ENCODE results near the gene FPGS. TPM values are rescaled to one million over a fixed set of nuclear protein-coding genes. Genes with fewer than 3 reads are reported as not detected.

Gene FPGS
- total RNA-seq, 6 experiments from 2014 or later, result 51.9 to 69.2 (median 62.7) TPM

- Mint-ChIP-seq H3K4me1 (ENCODE audit: low read depth) (peaks cover 8% of the 10 kb centered on the region), H3K36me3 (ENCODE audit: low read depth) (no peaks in the 10 kb centered on the region), H3K27ac (no peak overlapping the region), H3K4me3 (no peak overlapping the region), H3K9me3 (no peaks in the 10 kb centered on the region), H3K27me3 (ENCODE audit: insufficient read depth) (peaks cover 23% of the 10 kb centered on the region)
- TF ChIP-seq CTCF (IDR thresholded peaks at IDR 0.05), result no peak
- no peak for DNase-seq
These were observed 30.1 kb upstream of the FPGS start for GRCh38 chr9:127772603-127773002.

- no peaks in the 10 kb centered on the region for H3K36me3 Mint-ChIP-seq (ENCODE audit: low read depth)
- no peak for DNase-seq
- TF ChIP-seq CTCF (IDR thresholded peaks at IDR 0.05), result no peak
- peaks cover 25% of the 10 kb centered on the region for H3K27me3 Mint-ChIP-seq (ENCODE audit: insufficient read depth)
- H3K4me3 Mint-ChIP-seq, result no peak overlapping the region
- H3K4me1 Mint-ChIP-seq (ENCODE audit: low read depth), result peaks cover 8% of the 10 kb centered on the region
- no peaks in the 10 kb centered on the region for H3K9me3 Mint-ChIP-seq
- H3K27ac Mint-ChIP-seq, result no peak overlapping the region
These were observed 29.4 kb upstream of the FPGS start for GRCh38 chr9:127773272-127773671.

- H3K4me3 Mint-ChIP-seq, result no peak overlapping the region
- H3K27me3 Mint-ChIP-seq (ENCODE audit: insufficient read depth), result peaks cover 22% of the 10 kb centered on the region
- TF ChIP-seq CTCF (IDR thresholded peaks at IDR 0.05), result no peak
- no peaks in the 10 kb centered on the region for H3K9me3 Mint-ChIP-seq
- H3K27ac Mint-ChIP-seq, result no peak overlapping the region
- DNase-seq, result no peak
- H3K4me1 Mint-ChIP-seq (ENCODE audit: low read depth), result peaks cover 8% of the 10 kb centered on the region
- no peaks in the 10 kb centered on the region for H3K36me3 Mint-ChIP-seq (ENCODE audit: low read depth)
These were observed 28.7 kb upstream of the FPGS start for GRCh38 chr9:127773981-127774380.

GRCh38 chr9:127776195-127776923 lies 26.3 kb upstream of the FPGS start:
- Mint-ChIP-seq H3K4me3 (no peak overlapping the region), H3K27me3 (ENCODE audit: insufficient read depth) (peaks cover 19% of the 10 kb centered on the region), H3K36me3 (ENCODE audit: low read depth) (no peaks in the 10 kb centered on the region), H3K27ac (no peak overlapping the region), H3K9me3 (no peaks in the 10 kb centered on the region), H3K4me1 (ENCODE audit: low read depth) (no peaks in the 10 kb centered on the region; the same call in 1 of the 2 replicates)
- TF ChIP-seq CTCF (IDR thresholded peaks at IDR 0.05), result no peak
- no peak for DNase-seq

GRCh38 chr9:127776924-127777289 lies 25.8 kb upstream of the FPGS start:
- TF ChIP-seq CTCF (IDR thresholded peaks at IDR 0.05), result no peak
- peaks cover 21% of the 10 kb centered on the region for H3K27me3 Mint-ChIP-seq (ENCODE audit: insufficient read depth)
- H3K4me1 Mint-ChIP-seq (ENCODE audit: low read depth), result no peaks in the 10 kb centered on the region
- no peak overlapping the region for H3K4me3 Mint-ChIP-seq
- H3K9me3 Mint-ChIP-seq, result no peaks in the 10 kb centered on the region
- no peak for DNase-seq
- H3K36me3 Mint-ChIP-seq (ENCODE audit: low read depth), result no peaks in the 10 kb centered on the region
- H3K27ac Mint-ChIP-seq, result no peak overlapping the region
